NCI-H146 (cell line): ENCODE results near the gene FAIM.
"Not testable (repeated sequence)": the region's sequence is repeated elsewhere in the genome, so short reads cannot be mapped to it uniquely, and the experiment has no call there.

Source experiments
- DNase-seq: peaks from one replicate; lab custom pipeline; 2025; lab: John Stamatoyannopoulos, UW

Gene FAIM, protein sequence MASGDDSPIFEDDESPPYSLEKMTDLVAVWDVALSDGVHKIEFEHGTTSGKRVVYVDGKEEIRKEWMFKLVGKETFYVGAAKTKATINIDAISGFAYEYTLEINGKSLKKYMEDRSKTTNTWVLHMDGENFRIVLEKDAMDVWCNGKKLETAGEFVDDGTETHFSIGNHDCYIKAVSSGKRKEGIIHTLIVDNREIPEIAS

DNA sequence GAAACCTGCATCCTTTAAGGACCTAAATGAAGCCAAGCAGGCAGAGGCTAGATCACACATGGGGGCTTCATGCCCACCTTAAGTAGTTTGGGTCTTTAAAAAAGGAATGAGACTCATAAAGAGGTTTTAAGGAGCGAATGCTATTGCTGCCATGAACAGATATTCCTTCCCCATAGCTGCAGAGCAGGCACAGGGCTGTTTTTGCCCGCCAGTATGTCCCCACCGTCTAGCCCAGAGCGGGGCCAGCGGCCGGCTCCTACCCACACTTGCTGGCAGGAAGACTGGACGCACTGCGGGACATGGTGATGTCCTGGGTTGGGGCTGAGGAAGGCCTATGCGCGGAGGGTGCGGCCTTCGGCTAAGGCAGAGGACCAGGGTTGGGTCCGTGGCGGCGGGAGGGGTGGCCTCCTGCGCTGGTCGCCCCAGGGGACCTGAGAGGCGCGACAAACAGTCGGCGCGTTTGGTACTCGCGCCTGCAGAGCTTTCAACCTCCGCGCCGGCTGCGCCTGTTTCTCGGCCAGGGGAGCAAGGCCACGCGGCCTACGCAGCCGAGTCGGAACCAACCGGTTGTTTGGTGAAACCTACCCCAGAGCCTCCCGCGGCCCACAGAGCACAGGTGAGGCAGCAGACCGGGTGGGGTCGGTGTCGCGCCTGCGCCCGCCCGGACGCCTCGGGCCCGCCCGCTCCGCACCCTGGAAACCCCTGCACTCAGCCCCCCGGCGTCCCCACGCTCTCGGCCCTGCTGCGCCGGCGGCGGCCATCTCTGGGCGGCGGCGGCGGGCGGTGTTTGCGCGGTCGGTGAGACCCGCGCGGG, at the start of gene FAIM:
TSS of gene FAIM (plus strand) at position 450 of the 814 bp plus-strand sequence. CDS start 10,956 bp downstream, outside the sequence.
- DNase-seq: peak; percentile 95

DNA sequence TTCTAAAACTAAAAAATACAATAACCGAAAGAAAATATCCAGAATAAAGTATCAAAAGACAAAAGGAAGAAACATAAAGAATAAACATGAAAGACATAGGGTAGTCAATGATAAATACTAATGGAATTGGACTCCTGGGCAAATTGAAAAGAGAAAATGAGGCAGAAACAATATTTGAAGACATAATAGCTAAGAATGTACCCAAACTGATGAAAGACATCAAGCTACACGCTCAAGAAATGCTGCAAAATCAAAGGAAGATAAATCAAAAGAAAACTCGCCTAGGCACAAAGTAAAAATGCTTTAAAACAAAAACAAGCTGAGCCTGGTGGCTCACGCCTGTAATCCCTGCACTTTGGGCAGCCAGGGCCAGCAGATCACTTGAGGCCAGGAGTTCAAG, 49.4 kb upstream of the FAIM start:
- DNase-seq: no peak

DNA sequence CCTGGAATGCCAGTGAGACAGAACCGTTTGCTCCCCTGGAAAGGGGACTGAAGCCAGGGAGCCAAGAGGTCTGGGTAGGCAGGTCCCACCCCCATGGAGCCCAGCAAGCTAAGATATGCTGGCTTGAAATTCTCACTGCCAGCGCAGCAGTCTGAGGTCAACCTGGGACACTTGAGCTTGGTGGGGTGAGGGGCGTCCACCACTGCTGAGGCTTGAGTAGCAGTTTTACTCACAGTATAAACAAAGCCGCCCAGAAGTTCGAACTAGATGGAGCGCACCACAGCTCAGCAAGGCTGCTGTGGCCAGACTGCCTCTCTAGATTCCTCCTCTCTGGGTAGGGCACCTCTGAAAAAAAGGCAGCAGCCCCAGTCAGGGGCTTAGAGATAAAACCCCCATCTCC, 48.1 kb upstream of the FAIM start:
- no peak for DNase-seq

DNA sequence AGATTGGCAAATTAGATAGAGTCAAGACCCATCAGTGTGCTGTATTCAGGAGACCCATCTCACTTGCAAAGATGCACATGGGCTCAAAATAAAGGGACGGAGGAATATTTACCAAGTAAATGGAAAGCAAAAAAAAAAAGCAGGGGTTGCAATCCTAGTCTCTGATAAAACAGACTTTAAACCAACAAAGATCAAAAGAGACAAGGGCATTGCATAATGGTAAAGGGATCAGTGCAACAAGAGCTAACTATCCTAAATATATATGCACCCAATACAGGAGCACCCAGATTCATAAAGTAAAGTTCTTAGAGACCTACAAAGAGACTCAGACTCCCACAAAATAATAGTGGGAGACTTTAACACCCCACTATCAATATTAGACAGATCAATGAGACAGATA, 45.7 kb upstream of the FAIM start:
- DNase-seq: not testable (repeated sequence)

DNA sequence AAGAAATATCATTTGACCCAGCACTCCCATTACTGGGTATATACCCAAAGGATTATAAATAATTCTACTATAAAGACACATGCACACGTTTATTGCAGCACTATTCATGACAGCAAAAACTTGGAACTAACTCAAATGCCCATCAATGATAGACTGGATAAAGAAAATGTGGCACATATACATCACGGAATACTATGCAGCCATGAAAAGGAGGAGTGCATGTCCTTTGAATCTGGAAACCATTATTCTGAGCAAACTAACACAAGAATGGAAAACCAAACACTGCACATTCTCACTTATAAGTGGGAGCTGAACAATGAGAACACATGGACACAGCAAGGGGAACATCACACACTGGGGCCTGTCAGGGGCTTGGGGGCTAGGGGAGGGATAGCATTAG, 42.3 kb upstream of the FAIM start:
- not testable (repeated sequence) for DNase-seq

DNA sequence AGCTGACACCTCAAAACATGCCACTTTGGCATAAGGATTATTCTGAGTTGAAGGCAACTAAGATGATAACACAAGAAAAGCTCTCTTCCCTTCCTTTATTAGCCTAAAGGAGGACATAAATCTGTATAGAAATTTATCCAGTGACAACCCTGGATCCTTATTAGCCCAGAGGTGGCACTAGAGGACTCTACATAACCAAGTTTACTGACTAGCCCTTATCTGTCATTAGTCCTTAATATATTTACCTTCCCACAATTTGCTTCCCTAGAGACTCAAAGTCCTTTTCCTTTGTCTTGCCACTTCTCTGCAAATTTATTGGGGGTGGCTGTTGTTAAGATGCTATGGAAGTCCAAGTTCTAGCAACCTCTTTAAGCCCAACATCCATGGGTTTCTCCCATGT, 41.2 kb upstream of the FAIM start:
- DNase-seq: no peak

DNA sequence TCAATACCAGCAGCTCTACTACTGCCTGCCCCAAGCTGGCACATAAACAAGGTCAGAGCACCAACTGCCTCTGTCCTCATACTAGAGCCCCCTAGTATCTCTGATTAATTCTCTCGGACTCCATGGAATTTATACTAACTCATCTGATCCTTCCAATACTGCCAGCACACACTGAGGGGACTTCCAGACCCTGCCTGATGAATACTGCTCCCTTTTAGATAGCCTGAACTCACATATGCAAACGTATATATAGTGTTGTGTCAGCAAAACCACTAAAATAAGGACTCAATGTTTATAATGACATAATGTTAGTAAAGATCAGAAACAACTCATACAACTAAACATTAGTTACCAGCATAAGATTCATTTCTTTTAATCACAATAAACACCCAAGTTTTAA, 39.5 kb upstream of the FAIM start:
- no peak for DNase-seq

DNA sequence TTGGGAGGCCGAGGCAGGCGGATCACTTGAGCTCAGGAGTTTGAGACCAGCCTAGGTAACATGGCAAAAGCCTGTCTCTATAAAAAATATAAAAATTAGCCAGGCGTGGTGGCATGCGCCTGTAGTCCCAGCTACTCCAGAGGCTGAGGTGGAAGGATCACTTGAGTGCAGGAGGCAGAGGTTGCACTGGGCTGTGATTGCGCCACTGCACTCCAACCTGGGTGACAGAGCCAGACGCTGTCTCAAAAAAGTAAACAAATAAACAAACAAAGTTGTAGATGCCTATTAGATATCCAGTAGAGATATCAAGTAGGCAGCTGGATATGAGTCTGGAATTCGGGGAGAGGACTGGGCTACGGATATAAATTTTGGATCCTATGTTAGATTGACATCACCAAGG, 38.9 kb upstream of the FAIM start:
- not testable (repeated sequence) for DNase-seq

DNA sequence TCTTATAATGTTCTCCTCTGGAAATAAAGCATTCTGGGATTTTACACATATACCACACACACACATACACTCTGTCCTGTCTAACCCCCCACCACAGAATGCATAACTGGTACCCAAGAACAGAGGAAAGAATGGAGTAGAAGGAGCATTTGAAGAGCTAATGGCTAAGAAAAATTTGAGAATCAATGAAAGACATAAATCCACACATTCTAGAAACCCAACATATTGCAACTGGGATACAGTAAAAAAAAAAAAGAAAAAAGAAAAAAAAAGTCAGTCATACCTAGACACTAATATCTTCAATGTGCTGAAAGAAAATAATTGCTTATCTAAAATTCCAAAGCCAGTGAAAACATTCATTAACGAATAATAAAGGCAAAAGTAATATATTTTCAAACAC, 35.4 kb upstream of the FAIM start:
- DNase-seq: no peak

DNA sequence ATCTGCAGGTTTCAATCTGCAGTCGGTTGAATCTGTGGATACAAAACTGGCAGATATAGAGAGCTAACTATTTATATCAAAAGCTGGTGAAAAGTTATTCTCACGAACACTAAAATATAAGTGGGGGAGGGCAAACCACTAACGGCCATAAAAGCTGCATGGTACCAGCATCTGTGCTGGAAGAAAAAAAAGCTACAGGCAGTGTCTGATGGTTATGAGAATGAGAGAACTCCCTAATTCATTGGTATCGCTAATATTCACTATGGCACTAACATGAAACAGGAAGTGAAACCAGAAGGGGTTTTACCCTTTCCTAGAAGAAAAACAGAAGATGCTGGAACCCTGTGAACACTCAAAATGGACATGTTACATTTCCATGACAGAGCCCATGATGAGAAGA, 30.4 kb upstream of the FAIM start:
- no peak for DNase-seq

DNA sequence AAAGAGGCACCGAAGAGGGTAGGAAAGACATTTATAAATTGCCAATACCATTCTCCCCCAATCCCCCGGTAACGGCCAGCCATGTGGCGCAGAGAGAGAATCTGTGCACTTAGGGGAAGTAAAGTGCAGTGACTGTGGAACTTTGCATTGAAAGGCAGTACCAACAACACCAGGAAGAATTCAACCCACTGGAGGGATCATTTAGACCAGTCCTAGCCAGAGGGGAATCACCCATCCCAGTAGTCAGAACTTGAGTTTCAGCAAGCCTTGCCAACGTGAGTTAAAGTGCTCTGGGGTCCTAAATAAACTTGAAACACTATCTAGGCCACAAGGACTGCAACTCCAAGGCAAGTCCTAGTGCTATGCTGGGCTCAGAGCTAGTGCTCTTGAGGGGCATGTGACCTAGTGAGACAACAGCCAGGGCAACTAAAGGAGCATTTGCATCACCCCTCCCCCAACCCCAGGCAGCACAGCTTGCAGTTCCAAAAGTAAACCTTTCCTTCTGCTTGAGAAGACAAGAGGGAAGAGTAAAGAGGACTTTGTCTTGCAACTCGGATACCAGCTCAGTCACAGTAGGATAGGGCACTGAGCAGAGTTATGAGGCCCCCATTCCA, 29.5 kb upstream of the FAIM start:
- DNase-seq: no peak

DNA sequence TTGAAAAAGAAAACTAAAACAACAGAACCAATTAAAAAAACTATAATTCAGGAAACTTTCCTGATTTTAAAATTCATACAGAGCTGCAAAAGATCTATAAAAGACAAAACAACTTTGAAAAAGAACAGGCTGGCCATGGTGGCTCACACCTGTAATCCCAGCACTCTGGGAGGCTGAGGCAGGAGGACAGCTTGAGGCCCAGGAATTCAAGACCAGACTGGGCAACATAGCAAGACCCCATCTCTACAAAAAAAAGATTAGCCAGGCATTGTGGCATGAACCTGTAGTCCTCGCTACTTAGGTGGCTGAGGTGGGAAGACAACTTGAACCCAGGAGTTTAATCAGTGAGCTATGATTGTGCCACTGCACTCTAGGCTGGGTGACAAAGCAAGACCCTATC, 21.2 kb upstream of the FAIM start:
- DNase-seq: no peak

DNA sequence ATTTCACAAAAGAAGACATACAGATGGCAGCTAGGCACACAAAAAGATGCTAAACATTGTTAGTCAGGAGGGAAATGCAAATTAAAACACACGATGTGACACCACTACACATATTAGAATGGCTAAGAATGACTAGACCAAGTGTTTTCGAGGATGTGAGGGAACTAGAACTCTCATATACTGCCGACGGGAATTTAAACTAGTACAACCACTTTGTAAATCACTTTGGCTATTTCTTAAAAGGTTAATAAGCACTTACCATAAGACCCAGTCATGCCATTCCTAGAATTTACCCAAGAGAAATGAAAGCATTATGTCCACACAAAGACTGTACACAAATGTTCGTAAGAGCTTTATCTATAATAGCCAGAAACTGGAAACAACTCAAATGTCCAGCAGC, 20.1 kb upstream of the FAIM start:
- DNase-seq: no peak

DNA sequence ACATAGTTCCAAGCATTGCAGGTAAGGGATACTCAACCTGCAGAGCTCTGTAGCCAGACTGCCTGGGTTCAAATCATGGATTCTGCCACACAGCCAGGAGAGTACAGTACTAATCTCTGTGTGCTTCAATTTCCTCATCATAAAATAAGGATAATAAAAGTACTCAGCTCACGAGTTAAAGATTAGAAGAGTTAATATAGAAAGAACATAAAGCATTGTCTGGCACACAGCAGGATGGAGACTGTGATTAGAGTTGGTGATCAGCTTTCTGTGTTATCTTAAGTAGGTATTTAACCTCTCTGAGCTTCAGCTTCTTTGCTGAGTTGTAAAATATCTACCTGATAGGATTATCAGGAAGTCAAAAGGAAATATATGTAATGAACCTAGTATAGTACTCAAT, 17.2 kb upstream of the FAIM start:
- DNase-seq: no peak

DNA sequence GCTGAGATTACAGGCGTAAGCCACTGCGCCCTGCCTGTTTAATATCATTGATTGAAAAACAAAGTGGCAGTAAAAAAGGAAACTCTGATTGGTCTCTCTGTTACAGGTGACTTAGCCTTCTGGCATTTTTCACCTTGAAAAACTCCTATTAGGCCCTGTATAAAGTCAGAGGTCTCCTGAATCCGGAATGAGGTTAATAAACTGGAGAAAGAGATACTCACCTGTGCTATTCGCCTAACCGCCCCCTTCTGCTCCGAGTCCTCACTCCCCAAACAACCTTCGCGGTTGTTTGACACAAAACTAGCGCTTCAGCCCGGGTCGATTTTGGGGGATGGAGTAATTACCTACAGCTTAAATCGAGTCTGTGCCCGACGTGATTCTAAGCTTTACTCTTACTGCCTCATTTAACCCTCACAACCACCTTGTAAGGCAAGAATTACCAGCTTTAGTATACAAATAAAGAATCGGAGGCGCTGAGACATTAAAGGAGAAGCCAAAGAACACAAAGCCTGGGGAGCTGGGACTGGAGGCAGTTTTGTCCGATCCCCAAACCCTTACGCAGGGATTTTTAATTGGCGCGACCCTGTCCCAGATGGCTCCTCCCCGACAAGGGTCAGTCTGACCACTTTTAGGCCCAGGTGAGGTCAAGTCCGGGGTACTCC, 15.0 kb upstream of the FAIM start:
- DNase-seq: no peak

DNA sequence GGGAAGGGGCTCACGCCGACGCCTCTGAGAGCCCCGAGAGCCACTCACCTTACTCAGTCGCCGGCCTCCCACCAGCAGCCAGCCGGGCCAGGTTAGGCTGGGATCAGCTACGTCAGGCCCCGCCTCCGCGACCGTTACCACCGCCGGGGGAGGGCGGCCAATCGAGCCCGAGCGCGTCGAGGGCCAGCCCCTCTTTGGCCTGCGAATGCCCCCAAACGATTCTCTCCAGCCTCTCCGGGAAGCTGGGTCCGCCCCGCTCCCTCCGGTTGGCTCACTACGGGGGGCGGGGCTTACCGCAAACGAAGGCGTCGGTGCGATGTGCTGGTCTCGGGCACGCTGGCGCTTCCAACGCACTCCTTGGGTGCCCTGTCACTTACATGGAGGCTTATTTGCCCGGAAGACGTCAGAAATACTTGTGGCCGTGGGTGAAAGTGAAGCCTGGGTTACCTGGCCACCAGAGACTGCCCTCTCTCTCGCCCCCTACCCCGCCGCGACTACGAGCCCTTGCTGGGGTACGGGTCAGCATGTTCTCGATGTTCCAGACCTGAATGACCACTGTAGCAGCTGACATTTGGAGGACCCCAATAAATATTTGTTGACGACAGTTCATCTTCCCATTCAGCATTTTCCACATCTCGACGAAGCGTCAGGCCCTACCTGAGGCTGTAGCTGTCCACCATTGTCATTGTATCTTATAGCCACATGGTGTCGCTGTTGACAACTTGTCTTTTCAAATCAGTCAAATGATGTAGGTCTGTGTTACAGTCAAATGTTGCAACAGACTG, 14.2 kb upstream of the FAIM start, which contains the start of gene CEP70:
TSS of gene CEP70 (minus strand) at position 111 of the 785 bp plus-strand sequence. CDS start 21,333 bp downstream, outside the sequence.
- no peak for DNase-seq

DNA sequence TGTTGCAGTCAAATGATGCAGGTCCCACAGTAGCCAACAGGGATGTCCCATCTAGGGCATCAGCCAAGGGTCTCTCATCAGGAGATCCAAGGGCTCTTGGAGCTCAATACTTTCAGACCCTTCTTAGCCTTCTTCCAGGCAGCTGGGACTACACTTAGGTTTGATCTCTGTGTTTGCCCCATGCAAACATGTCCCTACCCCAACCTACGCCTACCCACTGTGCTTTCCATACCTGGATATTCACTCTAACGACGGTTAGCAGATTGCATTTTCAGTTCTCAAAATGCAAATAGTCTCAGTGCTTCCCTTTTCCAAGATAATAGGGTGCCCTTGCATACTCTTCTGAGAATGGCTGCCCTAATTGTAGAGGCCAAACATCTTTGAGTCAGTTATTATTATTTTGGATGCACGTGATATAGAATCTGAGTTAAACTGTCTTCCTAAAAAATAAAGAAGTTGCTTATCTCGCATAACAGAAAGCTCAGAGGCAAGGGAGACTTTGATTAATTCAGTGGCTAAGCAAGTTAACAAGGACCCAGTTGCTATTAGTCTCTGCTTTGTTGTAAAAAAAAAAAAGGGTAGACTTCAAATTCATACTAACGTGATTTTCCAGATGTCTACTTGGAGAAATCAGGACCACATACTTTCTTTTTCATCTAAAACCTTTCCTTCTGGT, 13.5 kb upstream of the FAIM start:
- no peak for DNase-seq

DNA sequence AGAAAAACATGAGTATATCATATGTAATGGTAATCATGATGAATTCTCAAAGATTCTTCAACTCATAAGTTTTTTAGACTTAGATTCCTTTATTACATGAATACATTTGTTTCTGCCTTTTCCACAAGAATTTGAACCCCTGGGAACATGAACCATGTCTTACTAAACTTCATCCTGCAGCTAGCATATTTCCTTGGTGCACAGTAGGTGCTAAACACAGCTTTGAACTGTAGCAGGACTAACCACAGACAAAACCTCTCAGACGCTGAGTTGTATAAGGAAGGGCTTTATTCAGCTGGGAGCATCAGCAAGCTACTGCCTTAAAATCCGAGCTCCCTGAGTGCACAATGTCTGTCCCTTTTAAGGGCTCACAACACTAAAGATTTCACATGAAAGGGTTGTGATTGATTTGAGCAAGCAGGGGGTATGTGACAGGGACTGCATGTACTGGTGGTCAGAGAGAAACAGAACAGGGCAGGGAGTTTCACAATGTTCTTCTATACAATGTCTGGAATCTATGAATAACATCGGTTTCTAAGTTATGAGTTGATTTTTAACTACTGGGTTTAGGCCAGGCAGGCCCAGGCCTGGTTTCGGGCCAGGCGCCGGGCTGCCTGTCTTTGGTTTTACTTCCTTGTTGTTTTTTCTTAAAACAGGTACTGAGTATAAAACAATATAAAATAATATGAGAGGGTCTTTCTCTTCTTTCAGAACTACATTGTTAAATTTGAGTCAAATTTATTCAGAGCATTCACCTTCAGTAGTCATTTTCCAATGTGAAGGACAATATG, 11.2 kb upstream of the FAIM start:
- not testable (repeated sequence) for DNase-seq

DNA sequence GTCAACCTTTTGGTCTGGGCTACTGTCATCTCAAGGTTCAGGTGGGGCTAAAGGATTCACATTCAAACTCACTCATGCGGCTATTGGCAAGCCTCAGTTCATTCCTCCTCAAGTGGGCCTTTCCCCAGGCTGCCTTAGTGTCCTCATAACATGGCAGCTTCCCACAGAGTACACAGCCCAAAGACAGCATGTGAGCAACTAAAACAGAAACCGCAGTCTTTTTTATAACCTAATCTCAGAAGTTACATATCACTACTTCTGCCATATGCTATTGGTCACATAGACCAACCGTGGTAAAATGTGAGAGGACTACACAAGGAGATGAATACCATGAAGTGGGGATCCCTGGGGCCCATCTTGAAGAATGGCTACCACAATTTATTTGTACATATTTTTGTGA, 10.0 kb upstream of the FAIM start:
- DNase-seq: no peak

DNA sequence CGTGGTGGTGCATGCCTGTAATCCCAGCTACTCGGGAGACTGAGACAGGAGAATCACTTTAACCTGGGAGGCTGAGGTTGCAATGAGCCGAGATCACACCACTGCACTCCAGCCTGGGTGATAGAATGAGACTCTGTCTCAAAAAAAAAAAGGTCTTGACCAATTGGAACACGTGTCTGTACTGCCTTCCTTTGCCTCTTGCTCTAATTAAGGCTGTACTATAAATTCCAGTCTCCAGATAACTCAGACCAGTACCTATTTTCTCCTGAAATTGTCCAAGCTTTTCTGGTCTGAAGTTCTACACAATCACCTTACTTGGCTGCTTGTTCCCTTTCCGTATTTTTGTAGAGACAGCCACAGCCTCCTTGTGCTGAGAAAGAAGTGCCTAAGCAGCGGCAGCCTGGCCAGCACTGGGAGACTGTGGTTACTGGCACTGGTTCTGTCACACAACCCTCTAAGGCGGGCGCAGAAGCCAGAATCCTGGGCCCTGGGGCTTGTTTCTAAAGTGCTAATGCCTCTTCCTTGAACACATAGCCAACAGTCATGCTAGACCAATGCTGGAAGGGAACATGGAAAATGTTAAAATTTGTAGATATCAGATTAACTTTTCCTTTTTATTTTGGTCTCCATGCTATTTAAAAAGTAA, 8.3 kb upstream of the FAIM start:
- DNase-seq: no peak
